Suprapubic skin (tissue), 4 donors: ENCODE measurements around the gene FAM204A. TPM values are rescaled to one million over a fixed set of nuclear protein-coding genes. Genes with fewer than 3 reads are reported as not detected.

Source experiments
- DNase-seq, 2 donors: peaks; one replicate each; pipeline ENCODE4 v3.0.0-alpha.2; 2019; ENCODE audit warnings: low spot score in 2 of 2
- H3K27ac ChIP-seq: fragments of 200-600 bp; sonication (generic); one replicate; pipeline ENCODE4 v1.5.1; 2019
- H3K27me3 ChIP-seq: fragments of 200-600 bp; sonication (generic); one replicate; pipeline ENCODE4 v1.5.1; 2019
- H3K36me3 ChIP-seq: fragments of 200-600 bp; sonication (generic); one replicate; pipeline ENCODE4 v1.5.1; 2019
- H3K4me1 ChIP-seq: fragments of 200-600 bp; sonication (generic); one replicate; pipeline ENCODE4 v1.5.1; 2019
- H3K4me3 ChIP-seq: fragments of 200-600 bp; sonication (generic); one replicate; pipeline ENCODE4 v1.5.1; 2019; ENCODE audit warnings: mild to moderate bottlenecking
- H3K9me3 ChIP-seq: fragments of 200-600 bp; sonication (generic); one replicate; pipeline ENCODE4 v1.5.1; 2019
- CTCF ChIP-seq, 2 donors: fragments of 200-600 bp in 1 of 2; fragments of 450-650 bp in 1 of 2; sonication (generic) in 1 of 2; IDR thresholded peaks; one replicate each; pipeline ENCODE4 v1.5.1; 2016 to 2019; ENCODE audit warnings: antibody characterized with exemption in 2 of 2, mild to moderate bottlenecking in 1 of 2, moderate library complexity in 1 of 2
- EP300 ChIP-seq: sonication (generic); formaldehyde crosslinking; IDR thresholded peaks from one replicate; pipeline ENCODE4 v1.6.1; 2017; ENCODE audit warnings: antibody characterized with exemption
- POLR2A ChIP-seq, 2 donors: fragments of 450-650 bp; IDR thresholded peaks; one replicate each; pipeline ENCODE4 v1.6.1; 2017; ENCODE audit warnings: antibody characterized with exemption in 2 of 2, mild to moderate bottlenecking in 2 of 2, moderate library complexity in 2 of 2
- POLR2AphosphoS5 ChIP-seq, 3 donors: sonication (generic); formaldehyde crosslinking; IDR thresholded peaks; one replicate each; pipeline ENCODE4 v1.6.1; 2017; ENCODE audit warnings: antibody characterized with exemption in 3 of 3
- WGBS: methylation state at CpG from one replicate; pipeline ENCODE4 v1.1.5; 2018; 5-methylcytosine and 5-hydroxymethylcytosine counted together
- total RNA-seq, 4 donors: library from RNA; depleted of rRNA; stranded (reverse); fragments of >200 nt; gene quantifications; one replicate each; pipeline ENCODE4 v1.1.0, GENCODE V29; 2016

Gene FAM204A
- total RNA-seq, 4 donors from 2014 or later: 18.2 to 45.4 (median 35.1) TPM

GRCh38 chr10:118271671-118272070, 70.5 kb downstream of the FAM204A start:
- Histone ChIP-seq H3K4me3 (peak overlapping the region; percentile 5), H3K27me3 (peaks cover 11% of the 10 kb centered on the region), H3K27ac (peak overlapping the region; percentile 51), H3K9me3 (no peaks in the 10 kb centered on the region), H3K36me3 (no peaks in the 10 kb centered on the region), H3K4me1 (peaks cover 4% of the 10 kb centered on the region)
- WGBS: 45% methylated on average over 5 of the region's 5 CpGs
- no peak for DNase-seq
- TF ChIP-seq POLR2A (IDR thresholded peaks at IDR 0.05) (no peak), CTCF (IDR thresholded peaks at IDR 0.05) (no peak), EP300 (no peak), POLR2AphosphoS5 (IDR thresholded peaks at IDR 0.05) (no peak)

- 83% methylated on average over 4 of the region's 4 CpGs for WGBS
- no peak for DNase-seq
- no peak overlapping the region for H3K27ac ChIP-seq
- no peaks in the 10 kb centered on the region for H3K4me1 ChIP-seq
- no peaks in the 10 kb centered on the region for H3K36me3 ChIP-seq
- H3K27me3 ChIP-seq: peaks cover 12% of the 10 kb centered on the region
- H3K4me3 ChIP-seq: no peak overlapping the region
- no peaks in the 10 kb centered on the region for H3K9me3 ChIP-seq
- TF ChIP-seq CTCF (IDR thresholded peaks at IDR 0.05) (no peak), EP300 (no peak), POLR2A (IDR thresholded peaks at IDR 0.05) (no peak), POLR2AphosphoS5 (IDR thresholded peaks at IDR 0.05) (no peak)
Measured at GRCh38 chr10:118266098-118266748, 75.9 kb downstream of the FAM204A start.

GRCh38 chr10:118264838-118265470, 77.2 kb downstream of the FAM204A start:
- no peak for DNase-seq
- Histone ChIP-seq H3K27me3 (peaks cover 7% of the 10 kb centered on the region), H3K36me3 (no peaks in the 10 kb centered on the region), H3K4me3 (no peak overlapping the region), H3K9me3 (no peaks in the 10 kb centered on the region), H3K27ac (no peak overlapping the region), H3K4me1 (no peaks in the 10 kb centered on the region)
- no peak for TF ChIP-seq CTCF (IDR thresholded peaks at IDR 0.05)
- TF ChIP-seq POLR2AphosphoS5 (IDR thresholded peaks at IDR 0.05): no peak
- no peak for TF ChIP-seq POLR2A (IDR thresholded peaks at IDR 0.05)
- no peak for TF ChIP-seq EP300
- 82% methylated on average over 11 of the region's 11 CpGs for WGBS

GRCh38 chr10:118264252-118264651, 77.9 kb downstream of the FAM204A start:
- Histone ChIP-seq H3K9me3 (no peaks in the 10 kb centered on the region), H3K4me1 (no peaks in the 10 kb centered on the region), H3K27me3 (peaks cover 7% of the 10 kb centered on the region), H3K4me3 (no peak overlapping the region), H3K27ac (no peak overlapping the region), H3K36me3 (no peaks in the 10 kb centered on the region)
- no peak for DNase-seq
- TF ChIP-seq POLR2A (IDR thresholded peaks at IDR 0.05) (no peak), EP300 (no peak)

- 87% methylated on average over 3 of the region's 3 CpGs for WGBS
- Histone ChIP-seq H3K9me3 (no peaks in the 10 kb centered on the region), H3K36me3 (no peaks in the 10 kb centered on the region), H3K4me3 (no peak overlapping the region), H3K27ac (no peak overlapping the region), H3K27me3 (peaks cover 7% of the 10 kb centered on the region), H3K4me1 (no peaks in the 10 kb centered on the region)
- no peak for DNase-seq
- TF ChIP-seq POLR2A (IDR thresholded peaks at IDR 0.05) (no peak), EP300 (no peak), CTCF (IDR thresholded peaks at IDR 0.05) (no peak), POLR2AphosphoS5 (IDR thresholded peaks at IDR 0.05) (no peak)
Measured at GRCh38 chr10:118262538-118262937, 79.6 kb downstream of the FAM204A start.
